HG03442 (cell line): ENCODE results near the gene DOCK4.
A peak's percentile ranks its signal among the peaks of the same experiment; 100 is the strongest.

ENCODE experiments used
- ATAC-seq: cut with Tn5 transposase; IDR thresholded peaks from one replicate; pipeline ENCODE4 v1.9.1; 2021; ENCODE audit warnings: mild to moderate bottlenecking, moderate library complexity; ENCODE audit not compliant: unreplicated experiment

DOCK4 gene

GRCh38 chr7:112224186-112224585 lies 18.0 kb upstream of the DOCK4 start:
- ATAC-seq, result no peak

DNA sequence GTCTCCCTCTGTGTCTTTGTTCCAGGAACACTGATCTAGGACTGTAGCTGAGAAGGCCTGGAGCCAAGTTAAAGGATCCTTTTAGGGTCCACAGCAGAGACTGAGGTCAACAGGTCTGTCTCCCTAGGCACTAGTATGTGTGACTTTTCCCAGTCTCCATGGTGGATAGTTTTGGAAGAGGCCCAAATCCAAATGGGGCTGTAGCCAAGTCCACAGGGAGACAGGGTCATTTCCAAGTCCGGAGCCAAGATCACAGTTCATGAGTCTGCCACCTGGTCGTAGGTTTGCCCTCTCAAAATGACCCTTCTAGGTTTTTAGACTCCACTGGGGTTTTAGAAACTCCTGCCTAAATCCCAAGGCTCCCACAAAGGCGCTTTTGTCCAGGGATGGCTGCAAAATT lies 17.1 kb upstream of the DOCK4 start:
- ATAC-seq, result no peak

DNA sequence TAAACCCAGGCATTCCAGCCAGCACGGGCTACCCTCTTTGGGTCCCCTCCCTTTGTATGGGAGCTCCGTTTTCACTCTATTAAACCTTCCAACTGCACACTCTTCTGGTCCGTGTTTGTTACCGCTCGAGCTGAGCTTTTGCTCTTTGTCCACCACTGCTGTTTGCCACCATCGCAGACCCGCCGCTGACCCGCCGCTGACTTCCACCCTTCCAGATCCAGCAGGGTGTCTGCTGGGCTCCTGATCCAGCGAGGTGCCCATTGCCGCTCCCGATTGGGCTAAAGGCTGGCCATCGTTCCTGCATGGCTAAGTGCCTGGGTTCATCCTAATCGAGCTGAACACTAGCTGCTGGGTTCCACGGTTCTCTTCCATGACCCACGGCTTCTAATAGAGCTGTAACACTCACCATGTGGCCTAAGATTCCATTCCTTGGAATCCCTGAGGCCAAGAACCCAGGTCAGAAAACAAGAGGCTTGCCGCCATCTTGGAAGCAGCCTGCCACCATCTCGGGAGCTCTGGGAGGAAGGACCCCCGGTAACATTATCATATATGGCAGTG lies 14.8 kb upstream of the DOCK4 start:
- no peak for ATAC-seq

DNA sequence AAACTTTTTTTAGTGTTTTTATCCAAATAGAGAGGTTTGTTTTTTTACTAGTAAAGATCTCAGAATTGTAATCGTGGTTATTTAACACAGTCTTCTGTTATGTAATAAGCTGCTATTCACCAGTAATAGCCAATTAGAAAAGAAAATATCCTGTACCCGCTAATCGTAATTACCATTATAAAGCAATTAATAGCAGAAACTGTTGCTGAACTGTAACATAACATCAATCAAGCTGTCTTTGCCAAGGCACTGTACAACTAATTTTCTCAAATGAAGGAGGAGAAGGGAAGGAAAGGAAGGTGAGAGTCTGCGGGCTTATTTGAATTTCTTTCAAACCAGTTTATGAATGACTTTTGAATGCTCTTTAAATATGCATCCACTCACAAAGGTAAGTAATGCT lies 9.6 kb upstream of the DOCK4 start:
- ATAC-seq, result no peak

DNA sequence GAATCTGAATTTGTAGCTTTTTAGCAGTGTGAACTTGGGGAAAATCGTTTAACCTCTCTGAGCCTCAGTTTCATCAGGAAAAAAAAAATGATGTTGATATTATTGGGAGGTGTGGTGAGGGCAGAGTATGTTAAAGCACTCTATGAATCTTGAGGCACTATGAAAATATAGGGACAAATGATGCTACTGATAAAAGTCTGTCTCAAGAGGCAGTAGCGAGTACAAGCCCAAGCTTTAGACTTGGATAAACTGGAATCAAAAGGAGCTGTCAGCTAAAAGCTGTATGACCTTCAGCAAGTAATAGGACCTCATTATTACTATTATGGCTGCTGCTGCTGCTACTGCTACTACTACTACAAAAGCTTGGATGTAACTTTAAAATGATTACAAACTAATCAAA lies 8.7 kb upstream of the DOCK4 start:
- no peak for ATAC-seq

DNA sequence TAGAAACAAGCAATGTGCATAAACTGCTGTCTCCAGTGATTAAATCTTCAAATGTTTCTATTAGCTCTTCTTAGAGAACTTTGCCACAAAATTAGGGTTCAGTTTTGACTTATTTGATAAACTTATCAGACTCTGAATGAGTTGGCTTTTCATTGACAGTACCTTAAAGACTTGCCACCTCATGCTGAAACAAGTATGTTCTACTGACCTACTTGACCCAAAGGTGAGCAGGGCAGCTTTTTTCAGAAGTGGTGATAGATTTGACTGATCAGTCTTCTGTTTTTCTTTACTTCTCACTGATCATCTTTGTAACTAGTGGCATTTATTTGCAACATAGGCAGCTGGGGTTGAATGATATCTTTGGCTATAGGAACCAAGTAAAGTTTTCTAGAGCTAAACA lies 8.1 kb upstream of the DOCK4 start:
- ATAC-seq, result no peak

DNA sequence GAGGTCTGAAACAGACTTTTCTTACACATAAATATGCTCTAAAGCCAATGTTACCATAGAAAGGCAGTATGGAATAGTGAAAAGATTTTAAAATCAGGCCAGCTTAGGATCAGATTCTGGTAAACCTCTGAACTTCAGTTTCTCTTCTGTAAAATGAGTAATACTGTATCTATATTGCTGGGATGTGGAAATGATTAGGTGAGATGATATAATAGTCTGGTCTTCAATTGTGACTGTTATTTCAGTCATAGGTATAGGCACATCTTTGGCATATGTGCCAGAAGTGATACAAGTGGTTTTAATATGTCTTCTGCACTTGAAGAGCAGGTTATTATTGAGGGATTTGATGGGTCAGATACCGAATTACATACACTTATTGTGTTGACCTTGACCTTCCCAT lies 7.5 kb upstream of the DOCK4 start:
- no peak for ATAC-seq

GRCh38 chr7:112212571-112212970 lies 6.4 kb upstream of the DOCK4 start:
- ATAC-seq, result no peak

DNA sequence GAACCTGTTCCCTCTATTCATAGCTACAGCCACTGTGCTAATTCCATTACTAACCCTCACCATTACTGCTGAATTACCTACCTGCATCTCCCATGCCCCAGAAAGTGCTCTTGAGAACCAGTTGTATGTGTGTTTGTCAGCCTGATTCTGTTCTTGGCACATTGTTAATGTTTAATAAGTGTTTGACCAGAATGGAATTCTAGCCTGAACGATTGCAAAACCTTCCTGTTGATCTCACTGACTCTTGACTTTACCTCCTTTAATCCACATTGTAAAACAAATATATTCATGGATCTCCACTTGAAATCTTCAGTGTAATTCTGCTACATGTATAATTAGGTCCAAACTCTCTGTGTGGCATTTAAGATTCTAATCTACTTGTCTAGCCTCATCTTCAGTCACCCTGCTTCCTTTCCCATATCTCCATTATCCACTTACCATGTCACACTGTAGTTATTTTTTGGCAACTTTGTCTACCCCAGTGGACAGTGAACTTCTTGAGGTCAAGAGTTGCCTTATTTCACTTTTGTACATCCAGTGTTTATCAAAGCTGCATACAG lies 5.2 kb upstream of the DOCK4 start:
- no peak for ATAC-seq

GRCh38 chr7:112207765-112208164 lies 1.6 kb upstream of the DOCK4 start:
- ATAC-seq, result no peak

DNA sequence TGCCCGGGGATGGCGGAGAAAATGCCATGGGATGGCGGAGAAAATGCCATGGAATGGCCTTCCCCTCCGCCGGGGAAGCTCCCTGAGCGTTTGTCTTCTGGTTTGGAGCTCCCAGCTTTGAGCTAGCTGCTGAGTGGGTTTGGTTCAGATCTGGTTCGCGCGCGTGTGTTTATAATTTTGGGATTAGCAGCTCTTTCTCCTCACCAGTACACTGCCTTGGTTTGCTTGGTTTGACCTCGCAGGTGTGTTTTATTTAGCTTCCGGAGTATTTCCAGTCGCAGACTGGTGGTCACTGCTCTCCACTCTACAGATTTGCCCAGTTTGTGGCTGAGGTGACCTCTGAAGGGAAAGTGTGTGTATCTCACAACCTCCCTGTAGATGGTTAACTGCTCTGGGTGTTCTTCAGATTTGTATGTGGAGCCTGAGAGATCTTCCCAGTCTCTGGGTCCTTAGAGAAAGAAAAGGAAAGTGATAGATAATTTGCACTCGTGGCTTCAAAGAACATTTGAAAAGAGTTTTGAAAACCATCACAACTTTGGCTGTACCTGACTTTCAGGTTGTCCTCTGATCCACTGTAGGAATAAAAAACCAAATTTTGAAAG lies 893 bp upstream of the DOCK4 start:
- no peak for ATAC-seq

- ATAC-seq, result peak; percentile 1
Measured at GRCh38 chr7:112205343-112206237, 609 bp downstream of the DOCK4 start.

GRCh38 chr7:112204499-112205342 lies 1.5 kb downstream of the DOCK4 start:
- ATAC-seq, result no peak

GRCh38 chr7:112203365-112203739 lies 2.8 kb downstream of the DOCK4 start:
- ATAC-seq, result no peak

- ATAC-seq, result no peak
Measured at GRCh38 chr7:112202816-112203215, 3.4 kb downstream of the DOCK4 start.

DNA sequence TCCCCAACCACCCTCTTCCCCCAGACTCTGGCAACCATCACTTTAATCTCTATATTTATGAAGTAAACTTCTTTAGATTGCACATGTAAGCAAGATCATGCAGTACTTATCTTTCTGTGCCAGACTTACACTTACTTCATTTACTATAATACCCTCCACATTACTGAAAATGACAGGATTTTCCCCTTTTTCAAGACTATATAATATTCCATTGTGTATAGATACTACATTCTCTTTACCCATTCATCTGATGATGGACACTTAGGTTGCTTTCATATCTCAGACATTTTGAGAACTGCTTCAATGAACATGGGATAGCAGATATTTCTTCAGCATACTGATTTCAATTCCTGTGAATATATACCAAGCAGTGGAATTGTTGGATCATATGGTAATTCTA lies 4.4 kb downstream of the DOCK4 start:
- no peak for ATAC-seq

DNA sequence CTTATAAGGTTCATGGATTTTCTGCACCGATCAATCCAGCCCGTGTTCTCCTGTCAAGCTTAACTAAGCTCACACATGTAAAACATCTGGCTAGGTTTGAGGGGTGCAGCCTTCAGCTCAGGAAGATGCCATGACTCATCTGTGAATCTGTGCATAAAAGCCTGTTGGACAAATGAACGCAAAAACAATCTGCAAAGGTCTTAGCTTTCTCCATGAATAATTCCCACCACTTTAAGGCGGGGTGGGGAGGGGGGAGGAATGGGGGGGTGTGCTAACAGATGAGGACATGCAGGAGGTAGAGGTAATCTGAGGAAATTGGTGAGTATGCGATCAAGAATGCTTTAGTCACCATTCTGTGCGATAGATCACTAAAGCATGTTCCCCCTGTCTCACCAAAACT lies 4.8 kb downstream of the DOCK4 start:
- no peak for ATAC-seq

DNA sequence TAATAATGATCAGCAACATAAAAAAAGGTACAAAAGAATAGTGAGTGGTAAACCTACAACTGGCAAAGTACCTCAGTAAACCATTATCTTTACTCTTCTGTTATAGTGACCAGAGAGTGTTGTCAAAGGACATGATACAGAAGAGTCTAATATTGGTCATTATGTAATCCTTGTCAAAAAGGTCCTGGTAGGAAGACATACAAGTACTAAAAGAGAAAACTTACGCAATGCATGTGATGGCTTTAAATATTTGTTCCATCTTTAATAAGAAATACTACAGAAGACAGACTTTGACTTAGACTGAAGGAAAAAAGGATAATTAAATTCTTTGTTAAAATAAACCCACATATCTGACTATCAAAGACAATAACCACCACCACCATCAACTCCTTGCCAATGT lies 6.5 kb downstream of the DOCK4 start:
- no peak for ATAC-seq

DNA sequence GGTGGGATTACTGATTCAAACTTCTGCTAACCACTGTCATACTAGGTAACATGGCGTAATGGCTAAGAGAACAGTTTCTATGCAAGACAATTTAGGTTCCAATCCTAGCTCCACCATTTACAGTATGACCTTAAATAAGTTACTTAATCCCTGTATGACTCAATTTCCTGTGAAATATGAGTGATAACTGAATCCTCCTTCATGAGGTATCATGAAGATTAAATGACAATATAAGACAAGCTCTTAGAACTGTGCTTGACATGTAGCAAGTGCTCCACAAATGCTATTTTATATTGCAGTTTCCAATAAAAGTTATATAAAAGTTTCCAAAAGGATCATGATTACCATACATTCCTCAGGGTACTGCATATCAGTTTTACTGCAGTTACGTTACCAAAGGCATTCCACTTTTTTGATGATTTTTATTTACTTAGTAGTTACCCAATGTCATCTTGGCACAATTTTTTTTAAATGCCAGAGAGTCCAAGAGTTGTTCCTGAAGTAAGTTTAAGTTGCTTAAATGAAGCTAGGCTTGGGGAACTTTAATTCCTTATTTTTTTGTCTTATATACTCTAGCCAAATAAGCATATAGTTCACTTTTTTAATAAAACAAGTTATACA lies 7.1 kb downstream of the DOCK4 start:
- no peak for ATAC-seq

- ATAC-seq, result no peak
Measured at GRCh38 chr7:112197322-112197721, 8.9 kb downstream of the DOCK4 start.

DNA sequence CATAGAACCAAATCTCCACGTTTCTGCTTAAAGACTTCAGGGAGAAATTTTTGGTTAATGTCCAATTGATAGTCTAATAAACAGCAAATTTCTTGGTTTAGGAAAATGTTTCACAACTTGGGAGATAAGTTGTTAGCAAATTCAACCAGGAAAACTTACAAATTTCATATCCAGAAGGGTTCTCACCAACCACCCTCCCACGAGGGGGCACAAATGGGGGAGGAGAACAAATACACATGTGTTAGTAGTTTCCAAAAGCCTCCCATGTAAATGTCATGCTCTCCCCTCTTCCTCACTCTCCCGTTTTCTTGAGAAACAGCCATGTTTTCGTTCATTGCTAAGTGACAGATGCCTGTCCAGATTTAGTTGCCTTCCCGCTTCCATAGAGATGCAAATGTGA lies 10.5 kb downstream of the DOCK4 start:
- ATAC-seq, result no peak
